ENCODE results near the gene SEC14L3.
A peak's percentile ranks its signal among the peaks of the same experiment; 100 is the strongest.

- peak in 1 of 2 donors; percentile 14 for TF ChIP-seq CTCF (IDR thresholded peaks at IDR 0.05; ENCODE audit: extremely low read depth in 1 of 2, insufficient read depth in 1 of 2, low read depth in 1 of 2, low read length in 2 of 2)
- TF ChIP-seq POLR2A (IDR thresholded peaks at IDR 0.05; ENCODE audit: low read depth, low read length) = peak; percentile 90
- no peak for TF ChIP-seq EZH2 (IDR thresholded peaks at IDR 0.05; ENCODE audit: borderline replicate concordance, low read depth, low read length, severe bottlenecking)
- TF ChIP-seq POLR2AphosphoS5 (IDR thresholded peaks at IDR 0.05; ENCODE audit: insufficient read depth, low read depth, low read length) = no peak
- no peak for TF ChIP-seq MAX (IDR thresholded peaks at IDR 0.05; ENCODE audit: insufficient read depth, insufficient read length)
Observed at GRCh38 chr22:30423301-30423958, 48.4 kb downstream of the SEC14L3 start.
